ENCODE results near the gene SPOP.

GRCh38 chr17:49549691-49550678 lies 127.9 kb downstream of the SPOP start:
- TF ChIP-seq, protein P1, sequence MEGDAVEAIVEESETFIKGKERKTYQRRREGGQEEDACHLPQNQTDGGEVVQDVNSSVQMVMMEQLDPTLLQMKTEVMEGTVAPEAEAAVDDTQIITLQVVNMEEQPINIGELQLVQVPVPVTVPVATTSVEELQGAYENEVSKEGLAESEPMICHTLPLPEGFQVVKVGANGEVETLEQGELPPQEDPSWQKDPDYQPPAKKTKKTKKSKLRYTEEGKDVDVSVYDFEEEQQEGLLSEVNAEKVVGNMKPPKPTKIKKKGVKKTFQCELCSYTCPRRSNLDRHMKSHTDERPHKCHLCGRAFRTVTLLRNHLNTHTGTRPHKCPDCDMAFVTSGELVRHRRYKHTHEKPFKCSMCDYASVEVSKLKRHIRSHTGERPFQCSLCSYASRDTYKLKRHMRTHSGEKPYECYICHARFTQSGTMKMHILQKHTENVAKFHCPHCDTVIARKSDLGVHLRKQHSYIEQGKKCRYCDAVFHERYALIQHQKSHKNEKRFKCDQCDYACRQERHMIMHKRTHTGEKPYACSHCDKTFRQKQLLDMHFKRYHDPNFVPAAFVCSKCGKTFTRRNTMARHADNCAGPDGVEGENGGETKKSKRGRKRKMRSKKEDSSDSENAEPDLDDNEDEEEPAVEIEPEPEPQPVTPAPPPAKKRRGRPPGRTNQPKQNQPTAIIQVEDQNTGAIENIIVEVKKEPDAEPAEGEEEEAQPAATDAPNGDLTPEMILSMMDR (tag by site-specific recombination; IDR thresholded peaks at IDR 0.05): no peak
- TF ChIP-seq ZNF239 (tag by site-specific recombination; IDR thresholded peaks at IDR 0.05): no peak
- TF ChIP-seq ZNF639 (tag by site-specific recombination; IDR thresholded peaks at IDR 0.05): no peak
- TF ChIP-seq ZNF629 (tag by site-specific recombination; IDR thresholded peaks at IDR 0.05): no peak
- TF ChIP-seq ZNF670 (tag by site-specific recombination; IDR thresholded peaks at IDR 0.05; ENCODE audit: low read depth): no peak
- TF ChIP-seq ZNF121 (tag by site-specific recombination; IDR thresholded peaks at IDR 0.05): no peak
- TF ChIP-seq, protein P2, sequence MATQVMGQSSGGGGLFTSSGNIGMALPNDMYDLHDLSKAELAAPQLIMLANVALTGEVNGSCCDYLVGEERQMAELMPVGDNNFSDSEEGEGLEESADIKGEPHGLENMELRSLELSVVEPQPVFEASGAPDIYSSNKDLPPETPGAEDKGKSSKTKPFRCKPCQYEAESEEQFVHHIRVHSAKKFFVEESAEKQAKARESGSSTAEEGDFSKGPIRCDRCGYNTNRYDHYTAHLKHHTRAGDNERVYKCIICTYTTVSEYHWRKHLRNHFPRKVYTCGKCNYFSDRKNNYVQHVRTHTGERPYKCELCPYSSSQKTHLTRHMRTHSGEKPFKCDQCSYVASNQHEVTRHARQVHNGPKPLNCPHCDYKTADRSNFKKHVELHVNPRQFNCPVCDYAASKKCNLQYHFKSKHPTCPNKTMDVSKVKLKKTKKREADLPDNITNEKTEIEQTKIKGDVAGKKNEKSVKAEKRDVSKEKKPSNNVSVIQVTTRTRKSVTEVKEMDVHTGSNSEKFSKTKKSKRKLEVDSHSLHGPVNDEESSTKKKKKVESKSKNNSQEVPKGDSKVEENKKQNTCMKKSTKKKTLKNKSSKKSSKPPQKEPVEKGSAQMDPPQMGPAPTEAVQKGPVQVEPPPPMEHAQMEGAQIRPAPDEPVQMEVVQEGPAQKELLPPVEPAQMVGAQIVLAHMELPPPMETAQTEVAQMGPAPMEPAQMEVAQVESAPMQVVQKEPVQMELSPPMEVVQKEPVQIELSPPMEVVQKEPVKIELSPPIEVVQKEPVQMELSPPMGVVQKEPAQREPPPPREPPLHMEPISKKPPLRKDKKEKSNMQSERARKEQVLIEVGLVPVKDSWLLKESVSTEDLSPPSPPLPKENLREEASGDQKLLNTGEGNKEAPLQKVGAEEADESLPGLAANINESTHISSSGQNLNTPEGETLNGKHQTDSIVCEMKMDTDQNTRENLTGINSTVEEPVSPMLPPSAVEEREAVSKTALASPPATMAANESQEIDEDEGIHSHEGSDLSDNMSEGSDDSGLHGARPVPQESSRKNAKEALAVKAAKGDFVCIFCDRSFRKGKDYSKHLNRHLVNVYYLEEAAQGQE (tag by site-specific recombination; IDR thresholded peaks at IDR 0.05): no peak
- TF ChIP-seq, protein P3, sequence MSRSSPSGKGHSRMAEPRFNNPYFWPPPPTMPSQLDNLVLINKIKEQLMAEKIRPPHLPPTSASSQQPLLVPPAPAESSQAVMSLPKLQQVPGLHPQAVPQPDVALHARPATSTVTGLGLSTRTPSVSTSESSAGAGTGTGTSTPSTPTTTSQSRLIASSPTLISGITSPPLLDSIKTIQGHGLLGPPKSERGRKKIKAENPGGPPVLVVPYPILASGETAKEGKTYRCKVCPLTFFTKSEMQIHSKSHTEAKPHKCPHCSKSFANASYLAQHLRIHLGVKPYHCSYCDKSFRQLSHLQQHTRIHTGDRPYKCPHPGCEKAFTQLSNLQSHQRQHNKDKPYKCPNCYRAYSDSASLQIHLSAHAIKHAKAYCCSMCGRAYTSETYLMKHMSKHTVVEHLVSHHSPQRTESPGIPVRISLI (tag by site-specific recombination; IDR thresholded peaks at IDR 0.05): no peak
- TF ChIP-seq ZSCAN5A (tag by site-specific recombination; IDR thresholded peaks at IDR 0.05): no peak
- TF ChIP-seq ZNF785 (tag by site-specific recombination; IDR thresholded peaks at IDR 0.05): no peak
